K562 (cell line): ENCODE results near the gene TMEM158. TPM values are rescaled to one million over a fixed set of nuclear protein-coding genes. Genes with fewer than 3 reads are reported as not detected.

Source experiments
- CREB1 ChIP-seq, 2 experiments: sonication (generic) in 1 of 2; formaldehyde crosslinking in 1 of 2; IDR thresholded peaks; 2 replicates each; pipeline versions ENCODE4 v1.6.1 to v1.8.0; 2012 to 2022; ENCODE audit warnings: inconsistent platforms in 1 of 2, mild to moderate bottlenecking in 1 of 2, missing genetic modification reagents in 1 of 2, moderate library complexity in 1 of 2
- ELF1 ChIP-seq: fragments of 200-800 bp; sonication (Bioruptor generic); IDR thresholded peaks from 2 replicates; pipeline ENCODE4 v1.6.1; 2016; ENCODE audit warnings: missing genetic modification characterization, missing compliant biosample characterization
- EP400 ChIP-seq: fragments of 450-650 bp; IDR thresholded peaks from 2 replicates; pipeline ENCODE4 v1.6.1; 2017; ENCODE audit warnings: antibody characterized with exemption, mild to moderate bottlenecking, moderate library complexity
- FOXK1 ChIP-seq: sonication (generic); formaldehyde crosslinking; IDR thresholded peaks from 2 replicates; pipeline ENCODE4 v1.8.0; 2022; ENCODE audit warnings: missing genetic modification reagents, mild to moderate bottlenecking, borderline replicate concordance
- GATAD2A ChIP-seq: fragments of 450-650 bp; IDR thresholded peaks from 2 replicates; pipeline ENCODE4 v1.6.1; 2017
- JUND ChIP-seq, 2 experiments: IDR thresholded peaks; 2 replicates in 1 of 2; 3 replicates in 1 of 2; pipeline ENCODE4 v1.6.1; 2011; ENCODE audit warnings: borderline replicate concordance in 2 of 2, low read depth in 2 of 2, low read length in 2 of 2, improper control_type of control experiment in 1 of 2, missing biosample characterization in 1 of 2, missing genetic modification characterization in 1 of 2, missing genetic modification reagents in 1 of 2
- MAFG ChIP-seq: fragments of 450-650 bp; conservative IDR thresholded peaks from 2 replicates; pipeline ENCODE4 v1.6.1; 2016; ENCODE audit warnings: missing genetic modification characterization, missing compliant biosample characterization
- NBN ChIP-seq: fragments of 450-650 bp; IDR thresholded peaks from 2 replicates; pipeline ENCODE4 v1.6.1; 2016; ENCODE audit warnings: low read depth, mild to moderate bottlenecking
- NCOR1 ChIP-seq: fragments of 450-650 bp; IDR thresholded peaks from 2 replicates; pipeline ENCODE4 v1.6.1; 2016; ENCODE audit warnings: mild to moderate bottlenecking, moderate library complexity
- NONO ChIP-seq, 2 experiments: fragments of 200-400 bp in 1 of 2; fragments of 450-650 bp in 1 of 2; formaldehyde crosslinking in 1 of 2; IDR thresholded peaks; 2 replicates each; pipeline ENCODE4 v1.6.1; 2017; ENCODE audit warnings: low read depth in 2 of 2, mild to moderate bottlenecking in 2 of 2, moderate library complexity in 2 of 2, low read length in 1 of 2
- SMC3 ChIP-seq: conservative IDR thresholded peaks from 2 replicates; pipeline ENCODE4 v1.6.1; 2011; ENCODE audit warnings: low read depth, low read length, improper control_type of control experiment; ENCODE audit not compliant: insufficient read depth
- TEAD1 ChIP-seq, 2 experiments: fragments of 450-650 bp in 1 of 2; sonication (generic) in 1 of 2; formaldehyde crosslinking; IDR thresholded peaks; 2 replicates each; pipeline versions ENCODE4 v1.4.0 to v1.8.0; 2020 to 2022; ENCODE audit warnings: mild to moderate bottlenecking in 2 of 2, missing genetic modification reagents in 1 of 2
- VEZF1 ChIP-seq: fragments of 200-800 bp; sonication (Bioruptor generic); IDR thresholded peaks from 2 replicates; pipeline ENCODE4 v1.6.1; 2017; ENCODE audit warnings: missing genetic modification characterization, missing compliant biosample characterization
- ZKSCAN8 ChIP-seq: fragments of 200-800 bp; sonication (Bioruptor generic); IDR thresholded peaks from 2 replicates; pipeline ENCODE4 v1.6.1; 2016; ENCODE audit warnings: missing genetic modification characterization, missing compliant biosample characterization
- ZNF354B ChIP-seq: fragments of 250-450 bp; sonication (Bioruptor Pico); IDR thresholded peaks from 2 replicates; pipeline ENCODE4 v1.4.0; 2020
- ZNF449 ChIP-seq: fragments of 250-450 bp; sonication (Bioruptor Pico); IDR thresholded peaks from 2 replicates; pipeline ENCODE4 v1.8.0; 2022; ENCODE audit warnings: moderate library complexity, mild to moderate bottlenecking, inconsistent platforms
- ZNF518B ChIP-seq: fragments of 250-450 bp; sonication (Bioruptor Pico); IDR thresholded peaks from 2 replicates; pipeline ENCODE4 v1.5.0; 2021; ENCODE audit warnings: mild to moderate bottlenecking, moderate library complexity
- polyA plus RNA-seq, 8 experiments: library from polyadenylated mRNA; depleted of rRNA in 4 of 8; stranded (reverse) in 5 of 8; unstranded in 3 of 8; fragments of >200 nt; fragmentation: Nextera tagmentation in 2 of 8; fragmentation: Illumina TruSeq in 1 of 8; extraction: Ambion mirVana in 2 of 8; extraction: Trizol in 1 of 8; gene quantifications; 2 replicates each; pipeline versions ENCODE4 v1.2.1 to v1.2.3, GENCODE V29; 2011 to 2014; ENCODE audit warnings: inconsistent platforms in 1 of 8, missing spikeins in 1 of 8
- total RNA-seq, 7 experiments: library from RNA; depleted of rRNA in 6 of 7; stranded (reverse); fragments of >200 nt in 6 of 7; fragmentation: Illumina TruSeq in 2 of 7; extraction: Trizol in 2 of 7; gene quantifications; 2 replicates each; pipeline versions ENCODE4 v1.2.1 to v1.2.3, GENCODE V29; 2011 to 2021; ENCODE audit warnings: low replicate concordance in 1 of 7

Gene TMEM158
- total and polyA plus RNA-seq, 9 of the 15 experiments (the other 6 are each of a cell fraction or from before 2014, with no cell fraction given): 2.2 to 46.5 (median 8.4) TPM

- TF ChIP-seq VEZF1 (CRISPR knock-in tag): peak; percentile 62
- peak; percentile 82 for TF ChIP-seq ZKSCAN8 (CRISPR knock-in tag)
- TF ChIP-seq NCOR1: peak; percentile 89
- TF ChIP-seq JUND (IDR thresholded peaks at IDR 0.05; ENCODE audit: borderline replicate concordance, low read depth, low read length): peak; percentile 92
- TF ChIP-seq JUND (tag; IDR thresholded peaks at IDR 0.05; ENCODE audit: borderline replicate concordance, low read depth, low read length): peak; percentile 90; the same call in 2 of the 3 replicates
- peak; percentile 98 for TF ChIP-seq GATAD2A
- TF ChIP-seq NONO (IDR thresholded peaks at IDR 0.05; ENCODE audit: low read depth in 2 of 2, low read length in 1 of 2): peak in 1 of 2 experiments; percentile 58; a peak in 2 of 4 replicates
- TF ChIP-seq ZNF354B (CRISPR knock-in tag): 0 out of 2 replicates have a peak, but pooled peaks have one; percentile 17
- peak; percentile 82 for TF ChIP-seq EP400
- no peak for TF ChIP-seq FOXK1
- TF ChIP-seq CREB1 (IDR thresholded peaks at IDR 0.05): 0 out of 2 replicates have a peak, but pooled peaks have one; percentile 33
- peak; percentile 43; the same call in 1 of the 2 replicates for TF ChIP-seq CREB1 (CRISPR knock-in tag; IDR thresholded peaks at IDR 0.05)
- TF ChIP-seq SMC3: no peak
- TF ChIP-seq ELF1 (tag): peak; percentile 71
- TF ChIP-seq NBN: peak; percentile 95
- TF ChIP-seq MAFG: peak; percentile 99
- no peak for TF ChIP-seq ZNF518B (CRISPR knock-in tag)
- TF ChIP-seq ZNF449 (CRISPR knock-in tag): 0 out of 2 replicates have a peak, but pooled peaks have one; percentile 31
- peak in 1 of 2 experiments; percentile 62; a peak in 1 of 4 replicates for TF ChIP-seq TEAD1 (CRISPR knock-in tag; IDR thresholded peaks at IDR 0.05)
Measured at GRCh38 chr3:45273681-45274515, 47.8 kb upstream of the TMEM158 start (continued).
